NCI-H82 treated with DMSO at 0.1 percent for 48 hours (cell line): Measurements from ENCODE around the gene KLHL29.

Source experiments
- DNase-seq: peaks from one replicate; lab custom pipeline; 2025; ENCODE audit not compliant: unreplicated experiment; lab: John Stamatoyannopoulos, UW

KLHL29 gene

DNA sequence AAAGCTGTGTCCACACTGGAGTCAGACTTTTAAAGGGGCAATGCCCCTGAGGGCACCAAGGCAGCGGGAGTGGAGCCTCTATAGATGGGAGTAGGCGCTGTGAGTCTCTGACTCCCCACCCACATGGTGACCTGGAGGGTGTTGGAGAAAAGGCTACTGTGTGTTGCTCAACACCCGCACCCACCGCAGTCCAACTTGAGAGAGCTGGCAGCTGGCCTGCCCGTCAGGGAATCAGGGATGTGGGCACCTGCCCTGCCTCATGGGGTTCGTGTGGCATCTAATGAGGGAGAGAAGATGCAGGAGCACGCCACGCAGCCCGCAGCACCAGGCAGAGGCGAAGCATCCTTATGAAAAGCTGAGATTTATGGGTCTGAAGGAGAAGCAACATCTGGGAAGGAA is 84.2 kb downstream of the KLHL29 start:
- no peak for DNase-seq

DNA sequence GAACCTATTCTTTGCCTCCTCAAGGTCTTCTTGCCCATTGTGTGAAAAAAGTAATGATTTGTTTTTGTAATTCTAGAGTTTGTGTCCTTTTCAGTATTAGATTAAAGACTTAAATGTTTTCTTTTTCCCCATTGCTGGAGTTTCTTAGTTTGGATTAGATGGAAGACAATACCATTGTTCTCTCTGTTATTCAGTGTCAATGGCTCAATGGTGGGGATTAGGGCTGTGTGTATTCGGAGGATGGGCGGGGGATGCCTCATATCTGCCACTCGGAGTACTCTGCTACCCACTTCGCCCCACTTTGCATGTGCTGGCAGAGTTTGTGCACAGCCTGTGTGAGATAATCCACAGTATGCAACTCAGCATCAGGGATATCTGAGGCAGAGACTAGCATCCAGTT is 90.1 kb downstream of the KLHL29 start:
- DNase-seq: no peak

DNA sequence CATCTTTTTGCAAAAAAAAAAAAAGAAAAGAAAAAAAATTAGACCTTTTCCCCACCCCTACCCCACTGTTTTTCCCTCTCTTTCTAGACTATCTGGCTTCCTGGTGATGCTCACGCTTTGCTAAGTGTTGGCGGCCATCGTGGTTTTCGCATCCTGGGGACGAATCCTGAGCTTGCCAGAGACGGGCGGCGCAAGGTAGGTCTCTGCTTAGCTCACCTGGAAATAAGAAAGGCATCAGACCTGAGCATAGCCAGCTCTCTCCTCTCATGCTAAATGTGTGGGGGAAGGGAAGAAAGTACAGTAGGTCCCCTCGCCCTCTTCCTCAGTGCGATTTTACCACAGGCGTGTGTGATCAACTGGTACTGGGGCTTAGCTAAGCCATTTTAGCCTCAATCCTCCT is 90.5 kb downstream of the KLHL29 start:
- no peak for DNase-seq

DNA sequence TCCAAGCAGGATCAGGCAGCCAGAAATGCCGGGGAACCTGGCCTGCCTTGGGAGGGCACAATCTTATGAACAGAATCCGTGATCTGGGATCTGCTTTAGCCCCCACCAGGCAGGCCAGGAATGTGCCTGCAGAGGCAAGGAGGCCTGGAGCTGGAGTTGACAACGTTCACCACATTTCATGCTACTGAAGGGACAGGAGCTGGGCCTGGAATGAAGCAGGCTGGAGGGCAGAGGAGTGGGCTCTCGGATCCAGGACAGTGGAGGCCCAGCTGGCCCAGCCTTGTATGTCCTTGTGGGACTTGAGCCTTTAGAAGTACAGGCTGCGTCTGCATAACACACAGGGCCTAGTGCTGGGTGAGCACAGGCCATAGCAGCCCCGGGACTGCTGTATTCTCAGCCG is 91.8 kb downstream of the KLHL29 start:
- DNase-seq: no peak

DNA sequence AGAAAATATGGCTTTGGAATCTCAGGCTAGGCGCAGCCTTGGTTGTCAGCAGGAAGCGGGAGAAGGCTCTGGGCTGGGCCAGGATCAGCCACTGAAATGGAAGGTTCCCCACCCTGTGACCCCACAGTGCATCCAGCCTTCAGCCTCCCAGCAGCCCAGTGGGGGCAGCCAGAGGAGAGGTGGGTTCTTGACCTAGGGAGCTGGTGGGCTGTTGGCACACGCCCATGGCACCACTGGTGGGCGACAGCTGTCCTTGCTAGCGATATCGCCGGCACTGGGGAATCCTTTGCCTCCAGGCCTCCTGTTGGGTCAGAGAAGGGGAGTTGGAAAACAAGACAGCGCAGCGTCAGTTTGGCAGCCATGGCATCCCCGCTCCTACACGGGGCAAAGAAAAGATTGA is 92.4 kb downstream of the KLHL29 start:
- no peak for DNase-seq

DNA sequence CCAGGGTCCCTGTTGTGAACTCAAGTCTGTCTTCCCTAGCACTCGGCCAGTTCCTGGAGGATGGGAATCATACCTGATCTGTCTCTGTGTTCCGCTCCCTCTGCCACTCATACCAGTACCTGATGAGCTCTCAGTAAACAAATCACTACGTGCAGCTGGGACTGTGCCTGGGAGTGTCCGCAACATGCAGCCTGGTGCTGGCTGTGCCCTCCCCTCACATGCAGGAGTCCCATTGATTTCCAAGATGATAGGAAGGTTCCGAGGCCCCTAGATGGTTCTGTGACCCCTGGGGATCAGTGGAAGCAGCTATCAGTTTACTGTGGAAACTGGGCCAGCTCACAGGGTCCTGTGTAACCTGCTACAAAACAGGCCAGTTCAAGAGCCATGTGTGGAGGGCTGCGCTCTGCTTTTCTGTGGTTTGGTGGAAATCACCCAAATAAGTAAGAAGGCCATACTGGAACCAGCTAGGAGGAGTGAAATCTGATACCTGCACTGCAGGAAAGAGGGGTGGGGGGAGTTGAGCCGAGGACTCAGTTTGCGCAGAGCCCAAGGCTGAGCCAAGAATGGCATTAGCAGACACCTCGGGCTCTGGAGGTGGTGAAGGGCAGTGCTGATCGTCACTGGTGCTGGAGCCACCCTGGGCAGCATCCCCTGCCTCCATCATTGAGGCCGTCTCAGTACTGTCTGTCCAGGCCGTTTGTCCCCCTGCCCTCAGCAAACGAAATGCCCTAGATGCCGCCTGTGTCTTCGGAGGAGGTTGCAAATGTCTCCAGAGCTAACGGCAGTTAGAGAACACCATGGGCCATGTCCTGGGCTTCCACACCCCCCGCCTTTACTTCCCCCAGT is 93.3 kb downstream of the KLHL29 start:
- no peak for DNase-seq

DNA sequence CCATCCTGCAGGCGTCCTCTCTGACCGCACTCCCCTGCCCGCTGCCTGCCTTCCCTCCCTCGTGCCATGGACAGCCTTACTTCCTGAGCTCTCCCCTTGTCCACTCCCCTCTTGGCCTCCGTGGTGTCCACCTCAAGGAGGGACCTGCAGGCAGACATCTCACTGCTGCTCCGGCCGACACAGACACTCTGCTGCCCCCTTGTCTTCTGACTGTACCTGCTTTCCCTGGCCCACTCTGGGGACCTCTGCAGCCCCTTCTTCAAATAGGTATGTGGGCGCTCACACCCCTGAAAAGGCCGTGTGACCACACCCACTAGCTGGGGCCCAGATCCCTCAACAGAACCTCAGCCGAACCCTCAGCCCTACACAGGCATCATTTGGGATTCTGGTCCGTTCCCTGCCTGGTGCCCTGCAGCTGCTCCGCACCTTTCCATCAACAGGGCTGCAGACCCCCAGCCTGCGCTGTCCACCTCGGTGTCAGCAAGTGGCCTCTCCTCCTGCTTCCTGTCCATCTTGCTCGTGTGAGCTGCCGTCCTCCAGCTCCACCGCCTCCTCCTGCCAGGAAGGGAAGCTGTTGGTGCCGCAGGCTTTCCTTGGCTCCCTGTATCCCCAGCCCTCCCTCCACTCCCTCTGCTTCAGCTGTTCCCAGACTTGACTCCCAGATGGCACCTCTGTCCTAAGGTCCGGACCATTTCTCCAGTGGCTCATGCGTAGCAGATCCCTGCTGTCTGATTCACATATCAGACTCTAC is 94.1 kb downstream of the KLHL29 start:
- DNase-seq: no peak

DNA sequence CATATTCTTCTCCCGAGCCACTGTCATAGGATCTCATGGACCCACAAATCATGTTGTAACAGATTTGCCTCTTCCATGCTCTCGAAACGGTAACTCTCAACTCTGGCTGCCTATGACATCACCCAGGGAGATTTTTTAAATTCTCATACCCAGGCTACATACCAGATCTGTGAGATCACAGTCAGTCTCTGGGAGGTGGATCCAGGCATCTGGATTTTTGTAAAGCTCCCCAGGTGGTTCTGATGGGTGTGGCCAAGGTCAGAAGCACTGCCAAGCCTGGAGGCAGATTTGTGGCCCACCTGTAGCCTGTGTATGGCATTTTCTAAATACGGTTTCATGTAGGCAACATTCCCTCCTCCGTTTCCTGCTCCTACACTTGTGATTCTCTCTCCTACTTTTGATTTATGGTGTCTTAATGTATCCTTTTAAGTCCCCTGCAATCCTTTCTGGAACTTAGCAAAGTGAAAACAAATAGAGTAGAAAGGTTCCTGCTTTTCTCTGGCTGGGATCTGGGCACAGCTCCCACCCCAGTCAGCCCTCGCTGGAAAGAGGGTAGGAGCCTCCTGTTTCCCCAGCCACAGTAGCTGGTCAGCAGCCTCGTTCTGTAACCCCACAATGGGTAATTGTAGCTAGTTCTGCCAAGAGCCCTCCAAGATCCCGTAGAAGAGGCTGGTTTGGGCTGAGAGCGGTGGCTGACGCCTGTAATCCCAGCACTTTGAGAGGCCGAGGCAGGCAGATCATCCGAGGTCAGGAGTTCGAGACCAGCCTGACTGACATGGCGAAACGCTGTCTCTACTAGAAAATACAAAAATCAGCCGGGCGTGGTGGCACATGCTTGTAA is 96.2 kb downstream of the KLHL29 start:
- no peak for DNase-seq

DNA sequence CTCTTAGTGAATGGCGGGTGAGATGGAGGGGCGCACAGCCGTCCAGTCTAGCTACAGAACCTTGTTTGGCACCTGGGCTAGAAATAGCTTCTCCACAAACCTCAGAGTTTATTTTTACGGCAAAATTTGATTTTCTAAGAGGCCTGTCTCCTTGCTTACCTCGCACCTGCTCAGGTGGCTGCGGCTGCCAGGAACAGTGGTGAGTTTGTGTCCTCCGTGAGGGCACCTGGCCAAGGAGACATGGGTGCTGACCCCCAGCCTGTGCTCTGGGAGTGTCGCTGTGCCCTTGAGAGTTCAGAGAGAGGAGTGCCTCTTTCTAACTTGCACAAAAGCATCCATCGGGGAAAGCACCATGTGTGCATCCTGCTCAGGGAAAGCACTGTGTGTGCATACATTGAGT is 97.2 kb downstream of the KLHL29 start:
- DNase-seq: no peak

DNA sequence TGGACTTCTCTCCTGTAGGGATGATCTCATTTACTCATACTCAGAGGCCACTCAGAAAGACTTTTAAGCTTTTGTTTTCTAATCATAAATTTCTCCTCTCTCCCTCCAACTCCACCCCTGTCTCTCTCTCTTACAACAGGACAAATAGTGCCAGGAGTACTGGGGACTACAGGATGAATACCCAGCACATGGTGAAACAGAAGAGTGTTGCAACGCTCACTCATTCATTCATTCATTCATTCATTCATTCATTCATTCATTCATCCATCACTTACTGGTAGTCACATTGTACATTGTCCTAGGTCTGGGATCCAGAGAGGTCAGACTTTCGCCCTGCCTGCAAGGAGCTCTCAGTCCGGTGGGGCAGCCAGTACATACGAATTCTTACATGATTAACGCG is 97.6 kb downstream of the KLHL29 start:
- no peak for DNase-seq

DNA sequence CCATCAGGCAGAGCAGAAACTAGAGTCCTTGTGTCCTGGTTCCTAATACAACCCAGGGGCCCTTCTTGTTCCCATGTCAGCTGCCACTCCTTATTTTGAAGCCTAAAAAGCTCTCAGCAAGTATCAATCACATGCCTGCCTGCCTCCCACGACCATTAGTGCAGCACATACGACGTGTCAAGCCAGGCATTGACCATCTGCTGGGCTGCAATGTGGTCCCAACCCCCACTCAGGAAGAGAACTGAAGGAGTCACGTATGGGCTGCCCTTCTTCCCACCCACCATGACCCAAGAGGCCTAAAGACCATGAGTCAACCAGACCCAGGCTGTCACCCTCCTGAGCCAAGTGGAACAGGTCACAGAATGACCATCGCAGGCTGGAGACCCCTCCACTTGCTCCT is 98.8 kb downstream of the KLHL29 start:
- DNase-seq: no peak

DNA sequence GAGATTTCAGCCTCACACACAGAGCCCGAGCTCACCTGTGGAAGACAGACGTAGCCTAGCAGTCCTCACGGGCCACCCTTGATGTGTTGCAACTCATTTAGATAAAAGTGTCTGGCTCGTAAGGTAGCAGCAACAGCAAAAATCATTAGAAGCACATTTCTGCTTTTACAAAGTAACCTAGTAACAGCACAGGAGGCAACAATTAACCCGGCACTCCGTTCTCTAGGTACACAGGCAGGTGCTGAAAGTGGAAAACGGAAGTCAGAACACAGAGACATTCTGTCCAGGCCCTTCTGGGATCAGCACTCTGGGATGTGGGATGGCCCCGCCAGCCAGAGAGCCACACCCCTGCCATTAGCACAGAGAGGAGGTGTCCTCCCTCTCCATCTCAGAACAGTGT is 99.3 kb downstream of the KLHL29 start:
- DNase-seq: no peak

DNA sequence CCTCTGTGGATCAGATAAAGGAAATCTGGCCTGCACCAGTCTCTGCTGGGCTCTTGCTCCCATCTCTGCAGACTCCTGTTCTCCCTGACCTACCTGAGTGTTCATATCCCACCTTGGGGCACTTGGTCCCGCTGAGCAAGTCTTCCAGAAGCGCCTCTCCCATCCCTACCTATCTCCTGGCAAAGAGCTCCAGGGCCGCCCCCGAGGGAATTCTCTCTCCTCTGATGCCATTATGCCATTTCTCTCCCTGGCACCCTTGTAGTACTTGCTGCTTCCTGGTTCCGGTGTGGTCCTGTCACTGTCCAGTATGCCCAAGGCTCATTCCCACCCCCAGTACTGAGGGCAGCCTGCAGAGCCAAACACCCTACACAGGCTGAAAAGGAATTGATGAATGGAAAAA is 99.8 kb downstream of the KLHL29 start:
- no peak for DNase-seq

DNA sequence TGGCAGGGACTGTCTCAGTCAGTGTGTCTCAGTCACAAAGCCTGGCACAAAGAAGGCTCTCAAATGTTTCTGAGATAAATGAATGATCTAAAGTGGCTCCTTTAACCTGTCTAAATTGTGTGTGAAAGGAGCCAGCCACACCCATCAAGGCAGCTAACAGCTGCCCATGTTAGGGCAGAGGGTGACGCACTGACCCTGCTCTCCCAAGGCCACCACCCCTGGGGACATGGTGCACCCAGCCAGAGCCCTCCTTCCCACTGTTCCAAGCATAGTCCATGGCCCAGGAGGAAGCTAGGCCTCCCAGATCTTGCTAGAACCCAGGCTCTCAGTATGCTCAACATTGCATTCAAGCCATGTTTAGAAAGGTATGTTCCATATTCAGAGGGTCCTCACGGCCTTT is 100.3 kb downstream of the KLHL29 start:
- DNase-seq: no peak

DNA sequence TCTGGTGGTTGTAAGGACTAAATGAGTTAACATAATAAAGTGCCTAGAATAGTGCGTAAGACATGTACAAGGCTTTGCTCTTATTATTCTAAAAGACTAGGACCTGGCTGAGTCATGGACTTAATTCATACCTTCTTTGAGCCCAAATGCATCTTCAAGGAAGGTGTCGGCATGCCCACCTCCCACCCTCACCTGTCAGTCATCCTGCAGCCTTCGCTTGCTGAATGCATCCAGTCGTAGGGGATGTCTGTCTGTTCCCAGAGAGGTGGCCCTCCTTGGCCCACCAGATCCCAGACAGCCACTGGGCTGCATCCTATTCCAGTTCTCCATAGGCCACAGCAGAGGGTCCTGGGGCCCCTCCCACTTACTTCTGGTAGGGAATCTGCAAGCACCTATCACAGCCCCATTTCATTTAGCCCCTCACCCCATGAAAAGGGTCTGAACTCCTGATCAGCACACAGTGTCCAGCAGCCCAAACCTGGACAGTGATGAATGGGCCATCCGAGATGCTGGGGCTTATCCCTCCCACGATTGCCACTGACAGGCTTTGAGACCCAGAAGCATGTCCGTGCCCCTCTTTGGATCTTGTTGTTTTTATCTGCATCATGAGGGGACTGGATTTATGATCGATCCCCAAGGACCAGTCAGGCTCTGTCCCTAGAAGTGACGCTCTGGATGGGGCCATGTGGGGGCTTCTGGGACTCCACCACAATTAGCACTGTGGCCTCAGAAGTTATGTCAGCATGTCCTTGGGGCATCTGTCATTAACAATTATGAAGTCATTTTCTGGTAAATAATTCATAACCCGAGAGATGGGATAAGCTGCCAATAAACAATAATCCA is 101.1 kb downstream of the KLHL29 start:
- no peak for DNase-seq

DNA sequence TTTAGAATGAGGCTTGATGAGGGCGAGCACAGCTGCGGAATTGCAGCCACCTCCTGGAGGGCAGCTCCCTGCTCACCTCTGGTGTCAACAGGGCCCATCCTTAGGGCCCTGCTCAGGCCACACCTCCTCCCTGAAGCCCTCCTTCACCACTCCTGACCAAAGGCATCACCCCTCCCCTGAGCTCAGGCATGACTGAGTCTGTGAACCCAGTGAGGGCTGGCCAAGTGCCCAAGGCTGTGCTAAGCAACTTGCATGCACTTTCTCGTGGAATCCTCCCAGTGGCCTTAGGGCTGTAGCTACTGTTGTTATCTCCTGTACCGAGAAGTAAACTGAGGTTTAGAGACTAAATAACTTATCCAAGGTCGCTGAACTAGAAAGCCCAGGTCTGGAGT is 101.7 kb downstream of the KLHL29 start:
- DNase-seq: no peak

DNA sequence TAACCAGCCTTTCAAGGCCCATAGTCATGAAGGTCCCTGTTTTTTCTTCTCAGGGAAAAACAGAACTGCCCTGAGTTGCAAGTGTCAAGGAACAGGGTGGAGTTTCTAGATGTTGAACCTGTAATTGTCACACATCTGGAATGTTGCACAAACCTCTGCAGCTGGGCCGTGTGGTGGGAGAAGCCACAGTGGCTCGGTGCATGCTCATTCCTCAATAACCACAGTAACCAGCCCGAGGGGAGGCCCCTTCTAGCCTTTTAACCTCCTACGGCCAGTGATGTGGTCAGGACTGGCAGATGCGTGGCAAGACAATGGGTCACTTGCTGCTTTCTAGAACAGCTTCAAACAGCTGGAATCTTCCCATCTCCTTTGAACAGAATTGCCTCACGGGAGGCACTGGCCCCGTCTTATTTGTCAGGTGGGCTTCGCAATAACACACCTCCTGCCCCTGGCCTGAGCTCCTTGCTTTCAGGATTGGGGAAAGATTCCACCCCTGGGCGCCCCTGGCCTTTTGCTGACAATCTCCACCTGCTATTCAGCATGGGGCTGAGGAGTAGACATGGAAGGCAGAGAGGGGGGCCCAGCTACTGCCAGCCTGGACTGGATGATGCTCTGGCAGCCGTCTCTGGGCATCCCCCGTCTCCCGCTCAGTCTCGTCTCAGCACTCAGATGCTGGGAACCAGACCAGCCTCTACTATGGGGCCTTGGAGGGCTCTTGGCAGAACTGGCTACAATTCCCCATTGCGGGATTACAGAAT is 102.9 kb downstream of the KLHL29 start:
- DNase-seq: no peak

DNA sequence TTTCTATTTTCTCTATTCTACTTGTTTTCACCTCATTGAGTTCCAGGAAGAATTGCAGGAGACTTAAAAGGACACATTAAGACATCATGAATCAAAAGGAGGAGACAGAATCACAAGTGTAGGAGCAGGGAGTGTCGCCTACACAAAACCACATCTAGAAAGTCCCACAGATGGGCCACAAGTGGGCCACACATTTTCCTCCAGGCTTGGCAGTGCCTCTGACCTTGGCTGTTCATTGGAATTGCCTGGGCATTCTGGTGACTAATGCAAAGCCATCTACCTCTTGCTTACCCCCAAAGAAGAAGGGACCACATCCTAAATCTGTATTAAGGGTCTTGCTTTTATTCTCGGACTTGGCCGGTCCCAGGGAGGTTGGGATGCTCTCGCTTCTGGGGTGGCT is 103.6 kb downstream of the KLHL29 start:
- no peak for DNase-seq

DNA sequence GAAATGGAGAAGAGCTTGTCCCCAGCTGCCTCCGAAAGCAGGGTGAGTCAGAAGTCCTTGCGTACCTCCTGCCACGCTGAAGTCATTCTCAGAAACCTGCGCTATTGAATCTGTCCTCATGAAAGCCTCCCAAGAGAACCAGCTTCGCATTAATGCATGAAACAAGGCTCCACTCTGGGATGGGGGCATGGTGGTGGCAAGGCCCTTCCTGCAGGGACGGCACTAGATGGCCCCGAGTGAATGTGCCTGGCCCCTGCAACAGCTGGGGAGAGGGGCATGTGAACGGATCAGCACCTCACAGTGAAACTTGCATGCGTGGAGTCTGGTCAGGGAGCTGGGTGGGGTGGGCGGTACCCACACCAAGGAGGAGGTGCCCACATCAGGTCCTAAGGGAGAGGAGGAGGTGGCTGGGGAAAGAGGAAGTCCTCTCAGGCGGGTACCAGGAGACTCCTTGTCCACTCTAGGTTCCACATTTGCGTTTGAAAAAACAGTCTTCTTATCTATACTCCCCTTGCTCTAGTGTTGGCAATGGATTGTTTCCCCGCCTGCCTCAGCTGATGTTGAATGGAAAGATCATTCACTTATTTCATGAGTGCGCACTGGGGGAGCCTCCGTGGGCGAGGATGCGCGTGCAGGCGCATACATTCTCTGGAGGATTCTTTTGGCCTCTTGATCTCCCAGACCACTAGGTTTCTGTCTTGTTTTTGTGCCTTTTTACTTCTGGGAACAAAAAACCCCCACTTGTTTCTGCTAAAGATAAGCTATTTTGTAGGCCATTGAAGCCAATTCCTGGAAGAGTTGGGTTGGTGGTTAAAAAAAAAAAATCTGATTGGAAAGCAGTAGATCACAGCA is 104.7 kb downstream of the KLHL29 start:
- no peak for DNase-seq
